Activated T-helper 17 cell treated with anti-CD3 and anti-CD28 coated beads, Interleukin-2, amount 50 U/mL, for 72 hours (primary cell): ENCODE data around the gene UCP2. TPM values are rescaled to one million over a fixed set of nuclear protein-coding genes. Genes with fewer than 3 reads are reported as not detected.

Experiments
- ATAC-seq: fragments of 150-1000 bp; cut with Tn5 transposase; replicated peaks from 2 replicates; pipeline ENCODE4 v1.10.0; 2021; ENCODE audit warnings: mild to moderate bottlenecking, moderate library complexity
- H3K27ac Mint-ChIP-seq: one replicate; pipeline ENCODE4 v1.8.0; 2022; ENCODE audit warnings: mixed read lengths
- H3K27me3 Mint-ChIP-seq: one replicate; pipeline ENCODE4 v1.8.0; 2022; ENCODE audit warnings: mixed read lengths
- H3K36me3 Mint-ChIP-seq: one replicate; pipeline ENCODE4 v1.8.0; 2022; ENCODE audit warnings: low read depth, mild to moderate bottlenecking, mixed read lengths
- H3K4me1 Mint-ChIP-seq: one replicate; pipeline ENCODE4 v1.8.0; 2022; ENCODE audit warnings: mixed read lengths
- H3K4me3 Mint-ChIP-seq: one replicate; pipeline ENCODE4 v1.8.0; 2022; ENCODE audit warnings: mild to moderate bottlenecking, mixed read lengths
- H3K9me3 Mint-ChIP-seq: one replicate; pipeline ENCODE4 v1.8.0; 2022; ENCODE audit warnings: mixed read lengths
- total RNA-seq, 2 donors: library from RNA; stranded (reverse); gene quantifications; one replicate each; pipeline ENCODE4 v1.2.3, GENCODE V29; 2022

Gene UCP2
- total RNA-seq, 2 donors from 2014 or later: 199 to 269 TPM

GRCh38 chr11:74005721-74006517 is 23.3 kb upstream of the UCP2 start:
- H3K27me3 Mint-ChIP-seq: no peaks in the 10 kb centered on the region
- peaks cover 18% of the 10 kb centered on the region for H3K36me3 Mint-ChIP-seq
- peaks cover 37% of the 10 kb centered on the region for H3K4me1 Mint-ChIP-seq
- H3K4me3 Mint-ChIP-seq: peak overlapping the region; percentile 62
- peak overlapping the region; percentile 82 for H3K27ac Mint-ChIP-seq
- H3K9me3 Mint-ChIP-seq: no peaks in the 10 kb centered on the region
- ATAC-seq: no peak

DNA sequence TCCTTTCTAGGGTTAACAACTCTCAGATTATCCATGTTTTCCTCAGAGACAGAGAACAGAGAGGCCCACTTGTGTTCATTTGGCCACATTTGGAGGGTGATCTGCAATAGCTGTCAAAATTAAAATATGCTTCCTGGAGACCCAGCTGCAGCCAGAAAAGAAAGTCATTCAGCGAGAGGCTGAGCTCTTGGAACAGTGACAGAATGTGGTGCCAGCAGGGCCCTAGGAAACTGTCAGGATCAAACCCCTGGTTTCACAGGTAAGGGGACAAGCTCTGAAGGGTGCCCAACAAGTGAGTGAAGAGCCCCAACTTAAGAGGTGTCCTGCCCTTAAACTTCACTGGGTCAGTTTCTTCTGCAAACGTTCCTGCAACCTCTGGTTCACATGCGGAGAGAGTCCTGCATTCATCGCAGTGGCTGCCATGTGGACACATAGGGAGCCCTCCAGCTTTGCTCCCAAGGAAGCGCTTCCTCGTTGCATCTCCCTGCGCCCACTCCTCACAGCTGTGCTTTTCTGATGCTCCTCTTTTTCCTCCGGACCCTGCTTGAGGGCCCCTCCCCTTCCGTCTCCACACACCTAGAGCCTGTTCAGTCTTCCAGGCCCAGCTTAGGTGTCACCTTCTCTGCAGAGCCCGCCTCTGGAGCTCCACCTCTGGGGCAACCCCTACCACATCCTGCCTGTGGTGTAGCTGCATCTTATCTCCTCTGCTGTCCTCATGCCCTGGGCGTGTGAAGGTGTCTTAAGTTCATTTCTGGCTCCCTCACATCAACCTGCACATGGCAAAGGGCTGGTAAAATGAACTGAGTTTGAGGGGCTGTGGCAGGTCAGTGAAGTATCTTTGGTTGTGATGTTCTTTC is 22.3 kb upstream of the UCP2 start:
- ATAC-seq: peak; percentile 99
- Mint-ChIP-seq H3K27me3 (no peaks in the 10 kb centered on the region), H3K9me3 (no peaks in the 10 kb centered on the region), H3K4me3 (peak overlapping the region; percentile 62), H3K36me3 (peaks cover 10% of the 10 kb centered on the region), H3K27ac (peak overlapping the region; percentile 82), H3K4me1 (peaks cover 33% of the 10 kb centered on the region)

DNA sequence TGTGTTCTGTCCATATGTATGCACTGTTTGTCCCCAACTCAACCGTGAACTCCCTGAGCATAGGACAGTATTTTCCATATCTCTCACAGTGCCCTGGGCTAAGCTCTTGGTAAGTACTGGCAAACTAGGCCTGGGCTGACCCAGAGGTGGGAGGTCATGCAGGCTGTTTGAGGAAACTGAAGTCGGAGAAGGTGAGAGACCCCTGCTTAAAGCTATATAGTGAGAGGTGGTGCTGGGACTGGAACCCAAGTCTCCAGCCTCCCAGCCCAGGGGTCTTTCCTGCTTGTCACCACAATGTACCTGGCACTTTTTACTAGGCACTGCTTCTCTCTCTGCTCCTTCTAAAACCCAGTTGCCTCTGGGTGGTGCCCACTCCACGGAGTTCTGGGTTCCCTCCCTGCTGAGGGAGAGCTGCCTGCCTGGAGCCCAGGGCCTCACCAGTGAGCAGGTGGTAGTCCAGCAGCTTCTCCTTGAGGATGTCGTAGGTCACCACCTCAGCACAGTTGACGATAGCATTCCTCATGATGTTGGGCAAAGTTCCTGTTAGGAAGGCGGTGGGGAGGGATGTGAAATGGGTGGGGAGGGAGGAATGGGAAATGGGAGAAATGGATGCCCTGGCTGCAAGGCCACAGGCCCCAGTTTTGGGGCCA is 21.5 kb upstream of the UCP2 start:
- no peaks in the 10 kb centered on the region for H3K9me3 Mint-ChIP-seq
- no peak for ATAC-seq
- peaks cover 7% of the 10 kb centered on the region for H3K36me3 Mint-ChIP-seq
- peaks cover 28% of the 10 kb centered on the region for H3K4me1 Mint-ChIP-seq
- H3K27ac Mint-ChIP-seq: peak overlapping the region; percentile 60
- no peaks in the 10 kb centered on the region for H3K27me3 Mint-ChIP-seq
- H3K4me3 Mint-ChIP-seq: no peak overlapping the region

DNA sequence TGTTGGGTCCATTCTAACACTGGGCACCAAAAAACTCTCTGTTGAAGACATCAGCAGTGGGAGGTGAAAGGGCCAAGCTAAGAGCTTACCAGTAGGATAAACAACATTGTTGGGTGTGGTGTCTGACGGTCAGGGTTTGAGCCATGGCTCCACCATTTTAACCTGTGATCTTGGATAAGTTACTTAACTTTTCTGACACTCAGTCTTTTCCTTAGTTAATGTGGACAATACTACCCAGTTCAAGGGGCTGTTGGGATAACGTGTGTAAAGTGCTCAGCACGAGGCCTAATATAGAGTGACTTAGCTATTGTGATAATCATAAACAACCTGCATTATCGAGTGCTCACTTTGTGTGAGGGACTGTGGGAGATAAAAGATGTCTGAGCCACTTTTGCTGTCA is 20.2 kb upstream of the UCP2 start:
- no peak for ATAC-seq
- Mint-ChIP-seq H3K36me3 (peaks cover 7% of the 10 kb centered on the region), H3K4me3 (no peak overlapping the region), H3K27ac (peak overlapping the region; percentile 60), H3K9me3 (no peaks in the 10 kb centered on the region), H3K27me3 (no peaks in the 10 kb centered on the region), H3K4me1 (peaks cover 20% of the 10 kb centered on the region)

DNA sequence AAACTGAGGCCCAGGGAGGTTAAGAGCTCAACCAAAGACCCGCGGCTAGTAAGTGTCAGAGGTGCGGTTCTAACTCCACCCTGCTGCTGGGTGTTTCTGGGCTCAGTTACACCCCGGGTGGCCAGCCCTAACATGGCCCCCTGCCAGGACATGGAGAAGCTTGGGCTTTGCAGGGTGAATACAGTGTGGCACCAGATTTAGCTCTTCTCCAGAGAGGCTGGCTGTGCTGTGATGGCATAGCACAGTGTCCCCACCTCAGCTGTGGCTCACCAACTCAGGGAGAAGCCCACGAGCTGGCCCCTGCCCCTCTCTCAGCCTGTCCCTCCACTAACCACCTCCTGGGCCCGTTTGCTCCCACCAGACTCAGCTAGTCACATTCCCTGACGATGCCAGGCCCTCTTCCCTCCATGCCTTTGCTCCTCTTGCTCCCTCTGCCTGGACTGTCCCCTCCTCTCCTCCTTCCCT is 19.2 kb upstream of the UCP2 start:
- ATAC-seq: no peak
- H3K27ac Mint-ChIP-seq: peak overlapping the region; percentile 81

DNA sequence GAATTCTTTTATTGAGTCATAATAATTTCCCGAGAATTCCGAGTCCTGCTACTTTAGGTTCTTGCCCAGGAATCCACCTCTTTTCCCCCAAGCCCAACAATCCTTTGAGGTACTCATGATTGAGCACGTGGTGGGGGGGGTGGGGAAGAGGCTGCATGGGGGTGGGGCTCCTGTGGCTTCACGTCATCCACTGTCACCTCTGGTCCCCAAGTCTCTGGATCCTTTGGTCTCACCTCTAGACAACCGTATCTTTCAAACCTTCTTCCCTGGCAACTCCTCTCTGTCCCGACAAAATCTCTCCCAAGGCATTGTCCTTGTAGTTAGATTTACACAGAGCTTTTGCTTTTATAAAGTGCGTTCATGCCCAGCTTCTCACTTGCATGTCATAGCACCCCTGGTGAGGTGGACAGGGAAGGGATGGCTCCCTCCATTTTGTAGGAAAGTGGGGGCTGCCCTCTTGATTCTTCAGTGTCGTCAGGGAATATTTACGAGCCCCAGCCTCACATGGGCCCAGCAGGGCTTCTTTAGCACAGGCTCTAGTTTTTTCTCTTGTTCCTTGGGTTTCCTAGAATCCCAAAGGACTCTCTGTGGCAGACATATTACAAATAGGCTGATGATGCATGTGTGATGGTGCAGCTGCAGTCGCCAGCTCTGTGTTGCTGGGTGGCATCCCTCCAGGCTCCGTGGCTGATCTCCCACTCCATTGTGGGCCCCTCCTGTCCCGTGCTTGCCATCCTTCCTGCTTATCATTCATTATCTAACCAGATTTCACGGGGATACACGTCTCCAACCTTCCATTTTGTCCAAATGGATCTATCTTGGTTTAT is 17.9 kb upstream of the UCP2 start:
- H3K27me3 Mint-ChIP-seq: no peaks in the 10 kb centered on the region

More for the DNA sequence above, 19.2 kb upstream of the UCP2 start:
- peaks cover 7% of the 10 kb centered on the region for H3K36me3 Mint-ChIP-seq
- H3K4me1 Mint-ChIP-seq: peaks cover 26% of the 10 kb centered on the region
- no peaks in the 10 kb centered on the region for H3K27me3 Mint-ChIP-seq
- no peak overlapping the region for H3K4me3 Mint-ChIP-seq
- no peaks in the 10 kb centered on the region for H3K9me3 Mint-ChIP-seq

DNA sequence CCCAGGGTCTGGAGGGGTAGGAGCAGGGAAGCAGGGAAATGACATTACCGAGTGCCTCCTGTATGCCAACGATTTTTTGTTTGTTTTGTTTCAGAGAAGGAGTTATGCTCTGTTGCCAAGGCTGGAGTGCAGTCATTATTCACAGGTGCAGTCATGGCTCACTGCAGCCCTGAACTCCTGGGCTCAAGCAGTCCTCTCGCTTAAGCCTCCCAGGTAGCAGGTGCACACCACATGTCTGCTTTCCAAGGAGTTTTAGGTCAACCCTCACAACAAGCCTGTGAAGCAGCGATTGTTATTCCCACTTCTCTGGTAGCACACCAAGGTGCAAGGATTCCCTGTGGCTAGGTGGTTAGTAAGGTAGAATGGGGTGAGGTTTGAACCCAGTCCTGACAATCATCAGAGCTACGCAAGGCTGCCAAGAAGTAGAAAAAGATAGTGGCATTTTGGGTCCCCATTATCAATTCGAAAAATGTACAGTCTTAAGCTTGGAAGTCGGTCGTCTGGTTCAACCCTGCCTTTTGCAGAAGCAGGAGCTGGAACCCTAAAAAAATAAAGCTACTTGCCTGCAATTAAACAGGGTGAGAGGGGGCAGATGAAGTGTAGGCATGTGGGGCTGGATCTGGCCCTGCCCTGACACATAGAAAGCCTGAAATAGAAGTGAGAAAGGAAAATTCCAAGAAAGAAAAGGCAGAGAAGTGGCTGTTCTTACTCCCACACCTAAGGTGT is 17.1 kb upstream of the UCP2 start:
- peaks cover 32% of the 10 kb centered on the region for H3K4me1 Mint-ChIP-seq
- no peaks in the 10 kb centered on the region for H3K9me3 Mint-ChIP-seq
- ATAC-seq: peak; percentile 15
- H3K4me3 Mint-ChIP-seq: peak overlapping the region; percentile 41
- no peaks in the 10 kb centered on the region for H3K27me3 Mint-ChIP-seq
- H3K36me3 Mint-ChIP-seq: peaks cover 15% of the 10 kb centered on the region
- peak overlapping the region; percentile 81 for H3K27ac Mint-ChIP-seq

More for the DNA sequence above, 17.9 kb upstream of the UCP2 start:
- Mint-ChIP-seq H3K27ac (peak overlapping the region; percentile 81), H3K4me3 (no peak overlapping the region), H3K4me1 (peaks cover 30% of the 10 kb centered on the region), H3K36me3 (peaks cover 11% of the 10 kb centered on the region), H3K9me3 (no peaks in the 10 kb centered on the region)
- peak; percentile 3 for ATAC-seq

- Mint-ChIP-seq H3K4me1 (peaks cover 34% of the 10 kb centered on the region), H3K36me3 (peaks cover 15% of the 10 kb centered on the region), H3K27ac (peak overlapping the region; percentile 99), H3K9me3 (no peaks in the 10 kb centered on the region), H3K27me3 (no peaks in the 10 kb centered on the region), H3K4me3 (peak overlapping the region; percentile 41)
- ATAC-seq: no peak
Measured at GRCh38 chr11:73998846-73999575, 16.4 kb upstream of the UCP2 start.

DNA sequence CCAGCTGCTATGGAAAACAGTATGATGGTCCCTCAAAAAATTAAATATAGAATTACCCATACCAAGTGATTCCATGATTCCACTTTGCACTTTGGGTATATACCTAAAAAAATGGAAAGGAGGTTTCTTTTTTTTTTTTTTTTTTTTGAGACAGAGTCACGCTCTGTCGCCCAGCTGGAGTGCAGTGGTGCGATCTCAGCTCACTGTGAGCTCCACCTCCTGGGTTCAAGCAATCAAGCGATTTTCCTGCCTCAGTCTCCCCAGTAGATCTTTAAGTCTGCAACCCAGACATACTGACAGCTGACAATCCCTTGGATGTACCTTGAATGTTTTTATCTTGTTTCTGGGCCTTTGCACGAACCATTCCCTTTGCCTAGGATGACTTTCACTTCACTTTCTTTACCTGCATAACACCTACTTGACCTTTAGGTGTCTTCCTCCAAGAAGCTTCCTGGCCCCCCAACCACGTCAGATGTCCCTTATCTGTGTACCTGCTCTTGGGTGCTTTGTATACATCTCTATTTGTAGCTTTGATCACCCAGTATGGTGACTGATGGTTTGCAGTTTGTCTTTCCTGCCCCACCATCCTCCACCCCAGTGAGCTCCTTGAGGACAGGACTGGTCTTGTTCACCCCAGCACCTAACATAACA is 14.6 kb upstream of the UCP2 start:
- H3K27ac Mint-ChIP-seq: peak overlapping the region; percentile 99
- H3K4me3 Mint-ChIP-seq: peak overlapping the region; percentile 74
- no peaks in the 10 kb centered on the region for H3K9me3 Mint-ChIP-seq
- no peaks in the 10 kb centered on the region for H3K27me3 Mint-ChIP-seq
- no peak for ATAC-seq
- peaks cover 35% of the 10 kb centered on the region for H3K4me1 Mint-ChIP-seq
- peaks cover 8% of the 10 kb centered on the region for H3K36me3 Mint-ChIP-seq

- H3K27ac Mint-ChIP-seq: peak overlapping the region; percentile 99
- no peaks in the 10 kb centered on the region for H3K9me3 Mint-ChIP-seq
- H3K27me3 Mint-ChIP-seq: no peaks in the 10 kb centered on the region
- H3K36me3 Mint-ChIP-seq: peaks cover 8% of the 10 kb centered on the region
- ATAC-seq: no peak
- H3K4me1 Mint-ChIP-seq: peaks cover 34% of the 10 kb centered on the region
- peak overlapping the region; percentile 74 for H3K4me3 Mint-ChIP-seq
Measured at GRCh38 chr11:73996161-73996747, 13.6 kb upstream of the UCP2 start.

GRCh38 chr11:73995731-73996130 is 13.1 kb upstream of the UCP2 start:
- peak overlapping the region; percentile 99 for H3K27ac Mint-ChIP-seq
- ATAC-seq: peak; percentile 81
- no peaks in the 10 kb centered on the region for H3K27me3 Mint-ChIP-seq
- peaks cover 8% of the 10 kb centered on the region for H3K36me3 Mint-ChIP-seq
- H3K4me1 Mint-ChIP-seq: peaks cover 29% of the 10 kb centered on the region
- no peaks in the 10 kb centered on the region for H3K9me3 Mint-ChIP-seq
- H3K4me3 Mint-ChIP-seq: peak overlapping the region; percentile 74

DNA sequence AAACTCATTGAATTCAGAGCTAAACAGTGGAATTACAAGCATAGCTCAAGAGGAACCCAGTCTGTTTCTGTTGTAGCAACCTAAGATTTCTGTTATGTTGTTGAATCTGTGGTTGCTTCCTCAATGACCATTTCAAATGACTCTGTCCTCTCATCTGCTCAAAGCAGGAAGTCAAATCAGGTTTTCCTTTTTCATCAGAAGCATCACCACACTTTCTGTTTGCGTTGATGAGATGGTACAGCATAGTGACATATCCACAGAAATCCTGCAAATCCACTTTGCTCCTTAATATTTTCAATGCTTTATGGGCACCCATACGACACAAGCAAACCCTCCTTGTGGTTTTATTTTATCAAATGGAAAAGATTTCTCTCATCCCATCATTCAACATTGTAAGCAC is 12.6 kb upstream of the UCP2 start:
- Mint-ChIP-seq H3K27me3 (no peaks in the 10 kb centered on the region), H3K27ac (peak overlapping the region; percentile 99), H3K4me1 (peaks cover 28% of the 10 kb centered on the region), H3K9me3 (no peaks in the 10 kb centered on the region), H3K36me3 (peaks cover 8% of the 10 kb centered on the region), H3K4me3 (peak overlapping the region; percentile 74)
- peak; percentile 76 for ATAC-seq
